Ascending aorta (tissue), 2 donors: ENCODE measurements around the gene TXLNG. TPM values are rescaled to one million over a fixed set of nuclear protein-coding genes. Genes with fewer than 3 reads are reported as not detected.

ENCODE experiments used
- DNase-seq, 2 donors: peaks; one replicate each; pipeline ENCODE4 v3.0.0-alpha.2; 2019; ENCODE audit warnings: low spot score in 2 of 2
- H3K27ac ChIP-seq, 2 donors: fragments of 200-600 bp; sonication (generic); one replicate each; pipeline ENCODE4 v1.5.1; 2016 to 2017; ENCODE audit warnings: mild to moderate bottlenecking in 1 of 2
- H3K27me3 ChIP-seq: fragments of 200-600 bp; sonication (generic); one replicate; pipeline ENCODE4 v1.5.1; 2017
- H3K36me3 ChIP-seq, 2 donors: fragments of 200-600 bp; sonication (generic); one replicate each; pipeline ENCODE4 v1.5.1; 2016
- H3K4me1 ChIP-seq, 2 donors: fragments of 200-600 bp; sonication (generic); one replicate each; pipeline ENCODE4 v1.5.1; 2016 to 2017; ENCODE audit warnings: mild to moderate bottlenecking in 1 of 2
- H3K4me3 ChIP-seq, 2 donors: fragments of 200-600 bp; sonication (generic); one replicate each; pipeline ENCODE4 v1.5.1; 2016 to 2017; ENCODE audit warnings: mild to moderate bottlenecking in 1 of 2
- H3K9me3 ChIP-seq, 2 donors: fragments of 200-600 bp; sonication (generic); one replicate each; pipeline ENCODE4 v1.5.1; 2016
- intact Hi-C: fragments of 100-400 bp; cut with DNase I; formaldehyde crosslinking; loops from one replicate; pipeline ENCODE4 v1.15.1; 2023
- total RNA-seq: library from RNA; depleted of rRNA; stranded (reverse); fragments of >200 nt; gene quantifications from one replicate; pipeline ENCODE4 v1.1.0, GENCODE V29; 2016
- TF ChIP-seq, protein P1 (sequence below), 3 experiments: fragments of 200-600 bp in 2 of 3; fragments of 450-650 bp in 1 of 3; sonication (generic) in 2 of 3; IDR thresholded peaks; one replicate each; pipeline ENCODE4 v1.5.1; 2016 to 2019; ENCODE audit warnings: antibody characterized with exemption in 3 of 3, mild to moderate bottlenecking in 1 of 3, moderate library complexity in 1 of 3

The TXLNG gene
- total RNA-seq: 3.9 TPM

- intact Hi-C loops: loop anchor here (1.0 to 5.0 kb wide), 4 partner anchors 67 to 951 kb away; partner anchors contain the start of genes RBBP7, SCML1 and SYAP1
- DNase-seq: peak; percentile 99 to 100
Measured at GRCh38 chrX:16786139-16786790, at the start of gene TXLNG. Gene TXLNG (plus strand): TSS chrX:16786466. CDS start chrX:16786488, 22 bp downstream.

DNA sequence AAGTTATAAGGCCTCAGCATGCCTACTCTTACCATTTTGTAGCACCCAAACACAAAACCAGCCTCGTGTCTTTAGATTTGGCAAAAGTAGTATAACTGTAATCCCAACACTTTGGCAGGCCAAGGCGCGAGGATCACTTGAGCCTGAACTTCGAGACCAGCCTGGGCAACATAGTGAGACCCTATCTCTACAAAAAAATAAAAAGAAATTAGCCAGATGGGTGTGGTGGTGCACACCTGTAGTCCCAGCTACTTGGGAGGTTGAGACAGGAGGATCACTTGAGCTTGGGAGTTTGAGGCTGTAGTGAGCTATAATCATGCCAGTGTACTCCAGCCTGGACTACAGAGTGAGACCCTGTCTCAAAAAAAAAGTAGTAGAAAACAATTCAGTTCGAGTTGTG lies 49.2 kb upstream of the TXLNG start:
- no peaks in the 10 kb centered on the region for H3K27me3 ChIP-seq
- intact Hi-C loops: no loop called here
- no peaks in the 10 kb centered on the region for H3K9me3 ChIP-seq
- H3K4me1 ChIP-seq: no peaks in the 10 kb centered on the region
- H3K36me3 ChIP-seq: peaks cover 39 to 59% of the 10 kb centered on the region in 2 donors
- H3K27ac ChIP-seq: no peak overlapping the region
- no peak overlapping the region for H3K4me3 ChIP-seq
- no peak for DNase-seq
- TF ChIP-seq, protein P1, sequence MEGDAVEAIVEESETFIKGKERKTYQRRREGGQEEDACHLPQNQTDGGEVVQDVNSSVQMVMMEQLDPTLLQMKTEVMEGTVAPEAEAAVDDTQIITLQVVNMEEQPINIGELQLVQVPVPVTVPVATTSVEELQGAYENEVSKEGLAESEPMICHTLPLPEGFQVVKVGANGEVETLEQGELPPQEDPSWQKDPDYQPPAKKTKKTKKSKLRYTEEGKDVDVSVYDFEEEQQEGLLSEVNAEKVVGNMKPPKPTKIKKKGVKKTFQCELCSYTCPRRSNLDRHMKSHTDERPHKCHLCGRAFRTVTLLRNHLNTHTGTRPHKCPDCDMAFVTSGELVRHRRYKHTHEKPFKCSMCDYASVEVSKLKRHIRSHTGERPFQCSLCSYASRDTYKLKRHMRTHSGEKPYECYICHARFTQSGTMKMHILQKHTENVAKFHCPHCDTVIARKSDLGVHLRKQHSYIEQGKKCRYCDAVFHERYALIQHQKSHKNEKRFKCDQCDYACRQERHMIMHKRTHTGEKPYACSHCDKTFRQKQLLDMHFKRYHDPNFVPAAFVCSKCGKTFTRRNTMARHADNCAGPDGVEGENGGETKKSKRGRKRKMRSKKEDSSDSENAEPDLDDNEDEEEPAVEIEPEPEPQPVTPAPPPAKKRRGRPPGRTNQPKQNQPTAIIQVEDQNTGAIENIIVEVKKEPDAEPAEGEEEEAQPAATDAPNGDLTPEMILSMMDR (IDR thresholded peaks at IDR 0.05): no peak

More at GRCh38 chrX:16786139-16786790, at the start of gene TXLNG:
- TF ChIP-seq, protein P1 (IDR thresholded peaks at IDR 0.05): no peak
- Histone ChIP-seq H3K36me3 (peaks cover 0 to 3% of the 10 kb centered on the region in 2 donors), H3K27ac (peak within 1 kb of the TSS; percentile 88 to 90), H3K4me1 (peaks cover 0 to 11% of the 10 kb centered on the region in 2 donors), H3K27me3 (no peaks in the 10 kb centered on the region), H3K9me3 (no peaks in the 10 kb centered on the region), H3K4me3 (peak within 1 kb of the TSS; percentile 87 to 89)

GRCh38 chrX:16739574-16739973 lies 46.7 kb upstream of the TXLNG start:
- peaks cover 63 to 84% of the 10 kb centered on the region in 2 donors for H3K36me3 ChIP-seq
- no peak overlapping the region for H3K27ac ChIP-seq
- no peak overlapping the region for H3K4me3 ChIP-seq
- DNase-seq: no peak
- no peaks in the 10 kb centered on the region for H3K9me3 ChIP-seq
- H3K4me1 ChIP-seq: no peaks in the 10 kb centered on the region
- no peaks in the 10 kb centered on the region for H3K27me3 ChIP-seq
- TF ChIP-seq, protein P1 (IDR thresholded peaks at IDR 0.05): no peak
- intact Hi-C loops: no loop called here

DNA sequence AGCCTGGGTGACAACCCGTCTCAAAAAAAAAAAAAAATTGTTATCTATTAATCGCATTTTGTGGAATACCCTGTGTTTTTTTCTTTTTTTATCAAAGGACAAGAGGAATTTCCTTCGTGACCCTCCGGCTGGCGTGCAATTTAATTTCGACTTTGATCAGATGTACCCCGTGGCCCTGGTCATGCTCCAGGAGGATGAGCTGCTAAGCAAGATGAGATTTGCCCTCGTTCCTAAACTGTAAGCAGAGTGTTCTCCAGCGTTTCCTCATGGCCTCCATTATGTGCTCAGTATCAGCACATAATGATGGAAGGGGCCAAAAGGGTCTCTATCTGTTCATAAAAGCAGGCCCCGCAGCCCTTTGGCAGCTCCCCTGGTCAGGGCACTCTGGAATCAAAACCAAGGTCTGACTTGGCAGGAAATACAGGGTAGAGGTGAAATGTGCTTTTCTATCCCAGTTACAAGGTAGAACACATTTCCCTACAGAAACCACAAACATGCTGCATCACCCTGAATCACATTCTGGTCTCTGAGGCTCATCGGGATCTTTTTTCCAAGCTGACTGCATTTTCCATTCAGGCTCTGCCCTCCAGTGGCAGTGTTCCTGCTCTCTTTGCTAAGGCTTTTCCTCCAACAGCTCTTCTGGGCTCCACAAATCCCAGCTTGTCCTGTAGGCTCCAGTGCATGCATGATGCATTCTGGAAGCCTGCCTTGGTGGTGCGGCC lies 42.5 kb upstream of the TXLNG start:
- Histone ChIP-seq H3K27me3 (no peaks in the 10 kb centered on the region), H3K4me1 (no peaks in the 10 kb centered on the region), H3K9me3 (no peaks in the 10 kb centered on the region), H3K27ac (no peak overlapping the region), H3K36me3 (peaks cover 63 to 86% of the 10 kb centered on the region in 2 donors), H3K4me3 (no peak overlapping the region)
- TF ChIP-seq, protein P1 (IDR thresholded peaks at IDR 0.05): no peak
- DNase-seq: no peak
- intact Hi-C loops: no loop called here

GRCh38 chrX:16745102-16745501 lies 41.2 kb upstream of the TXLNG start:
- Histone ChIP-seq H3K36me3 (peaks cover 67 to 89% of the 10 kb centered on the region in 2 donors), H3K27ac (no peak overlapping the region)

More at GRCh38 chrX:16745102-16745501, 41.2 kb upstream of the TXLNG start:
- no peak for DNase-seq
- Histone ChIP-seq H3K4me1 (no peaks in the 10 kb centered on the region), H3K9me3 (no peaks in the 10 kb centered on the region), H3K4me3 (no peak overlapping the region), H3K27me3 (no peaks in the 10 kb centered on the region)
- TF ChIP-seq, protein P1 (IDR thresholded peaks at IDR 0.05): no peak
- intact Hi-C loops: no loop called here
